Ovary (tissue), 9 donors: Measurements from ENCODE around the gene SWSAP1. TPM values are rescaled to one million over a fixed set of nuclear protein-coding genes. Genes with fewer than 3 reads are reported as not detected.

Experiments used
- DNase-seq, 5 donors: peaks; one replicate each; pipeline ENCODE4 v3.0.0-alpha.2; 2019 to 2020
- H3K27ac ChIP-seq, 2 donors: fragments of 200-600 bp; one replicate each; pipeline versions ENCODE4 v1.5.1 to v1.8.0; 2019 to 2022
- H3K27me3 ChIP-seq: fragments of 200-600 bp; one replicate; pipeline ENCODE4 v1.8.0; 2022
- H3K36me3 ChIP-seq: fragments of 200-600 bp; sonication (generic); one replicate; pipeline ENCODE4 v1.5.1; 2019
- H3K4me1 ChIP-seq: one replicate; pipeline ENCODE4 v1.8.1; 2013; ENCODE audit warnings: mild to moderate bottlenecking, moderate library complexity; ENCODE audit not compliant: insufficient read depth
- H3K4me3 ChIP-seq: fragments of 200-600 bp; sonication (generic); one replicate; pipeline ENCODE4 v1.5.1; 2017
- H3K9me3 ChIP-seq, 2 donors: fragments of 200-600 bp in 1 of 2; sonication (generic) in 1 of 2; one replicate each; pipeline versions ENCODE4 v1.5.1 to v1.8.1; 2013 to 2019; ENCODE audit warnings: mild to moderate bottlenecking in 1 of 2, moderate library complexity in 1 of 2
- EP300 ChIP-seq: sonication (generic); formaldehyde crosslinking; IDR thresholded peaks from one replicate; pipeline ENCODE4 v1.6.1; 2017; ENCODE audit warnings: antibody characterized with exemption
- POLR2A ChIP-seq: fragments of 450-650 bp; IDR thresholded peaks from one replicate; pipeline ENCODE4 v1.6.1; 2017; ENCODE audit warnings: antibody characterized with exemption, mild to moderate bottlenecking, moderate library complexity
- WGBS, 3 donors: extraction: QIAGEN DNeasy Blood & Tissue Kit in 1 of 3; methylation state at CpG; one replicate each; pipeline versions ENCODE4 v1.1.5 to v1.1.7; 2013 to 2017; 5-methylcytosine and 5-hydroxymethylcytosine counted together
- intact Hi-C, 4 donors: fragments of 100-400 bp; cut with DNase I; formaldehyde crosslinking; loops; one replicate each; pipeline versions ENCODE4 v1.11.0 to v1.15.1; 2022 to 2023
- polyA plus RNA-seq, 2 donors: library from polyadenylated mRNA; stranded (reverse); fragments of 200-250 nt in 1 of 2; fragments of 350-450 nt in 1 of 2; fragmentation: Illumina TruSeq in 1 of 2; extraction: RNeasy Lipid Tissue Mini Kit (QIAGEN cat#74804) in 1 of 2; gene quantifications; one replicate each; pipeline ENCODE4 v1.2.3, GENCODE V29; 2013 to 2014
- total RNA-seq, 7 donors: library from RNA; depleted of rRNA in 2 of 7; stranded (reverse); fragments of >200 nt in 2 of 7; fragmentation: NEBNext Ultra II Directional in 3 of 7; extraction: Animal tissue kit (Norgen Biotek cat#: 25700) in 3 of 7; gene quantifications; one replicate each; pipeline versions ENCODE4 v1.1.0 to v1.2.4, GENCODE V29; 2016 to 2023
- TF ChIP-seq, protein P1 (sequence below), 3 donors: fragments of 450-650 bp in 2 of 3; fragments of 200-600 bp in 1 of 3; IDR thresholded peaks; one replicate each; pipeline versions ENCODE4 v1.5.1 to v1.8.0; 2016 to 2022; ENCODE audit warnings: antibody characterized with exemption in 3 of 3, mild to moderate bottlenecking in 1 of 3
- donor health status: DM: no; HTN: no; CAD: no; lungs with moderate emphysema.
- donor health status: DM: no; HTN: no; CAD: no.
- donor health status: Bipolar disorder and iron deficiency.
- donor health status: DM: yes; HTN: yes; CAD: no.
- donor health status: DM: no; HTN: no; CAD: no.
- donor health status: DM: yes; HTN: yes; CAD: no.

Gene SWSAP1
- total and polyA plus RNA-seq, 9 donors = 0.60 to 3.3 (median 2.4) TPM

DNA sequence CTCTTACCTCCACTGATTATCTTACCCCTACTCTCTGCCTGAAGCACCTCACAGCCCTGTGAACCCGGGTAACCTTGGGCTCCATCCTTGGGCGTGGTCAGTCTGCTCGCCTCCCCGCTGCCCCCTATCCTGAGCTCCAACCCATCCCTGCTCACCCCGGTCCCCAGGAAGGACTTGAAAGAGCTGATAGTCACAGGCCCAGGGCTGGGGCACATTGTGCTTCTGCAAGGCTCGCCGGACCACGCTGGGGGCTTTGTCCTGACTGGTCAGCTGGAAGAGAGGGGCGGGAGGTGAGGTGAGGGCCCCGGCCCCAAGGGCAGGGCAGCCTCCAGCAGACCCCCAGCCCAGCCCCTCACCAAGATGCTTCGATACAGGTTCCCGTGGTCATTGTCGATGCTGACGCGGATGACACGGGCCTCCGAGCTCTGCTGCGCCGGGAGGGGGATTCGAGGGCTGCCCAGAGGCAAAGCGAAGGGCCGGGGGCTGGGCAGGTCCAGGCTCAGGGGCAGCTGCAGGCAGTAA, 22.7 kb downstream of the SWSAP1 start:
- H3K4me3 ChIP-seq = no peak overlapping the region
- H3K27me3 ChIP-seq = no peaks in the 10 kb centered on the region
- H3K36me3 ChIP-seq = no peaks in the 10 kb centered on the region
- H3K9me3 ChIP-seq = no peaks in the 10 kb centered on the region
- H3K4me1 ChIP-seq = no peaks in the 10 kb centered on the region
- intact Hi-C loops = loop anchor here in 1 of 4 donors (10.0 kb wide), 1 partner anchor 102 kb away; the partner anchor contains the start of gene TSPAN16
- no peak for DNase-seq
- no peak overlapping the region for H3K27ac ChIP-seq
- TF ChIP-seq, protein P1, sequence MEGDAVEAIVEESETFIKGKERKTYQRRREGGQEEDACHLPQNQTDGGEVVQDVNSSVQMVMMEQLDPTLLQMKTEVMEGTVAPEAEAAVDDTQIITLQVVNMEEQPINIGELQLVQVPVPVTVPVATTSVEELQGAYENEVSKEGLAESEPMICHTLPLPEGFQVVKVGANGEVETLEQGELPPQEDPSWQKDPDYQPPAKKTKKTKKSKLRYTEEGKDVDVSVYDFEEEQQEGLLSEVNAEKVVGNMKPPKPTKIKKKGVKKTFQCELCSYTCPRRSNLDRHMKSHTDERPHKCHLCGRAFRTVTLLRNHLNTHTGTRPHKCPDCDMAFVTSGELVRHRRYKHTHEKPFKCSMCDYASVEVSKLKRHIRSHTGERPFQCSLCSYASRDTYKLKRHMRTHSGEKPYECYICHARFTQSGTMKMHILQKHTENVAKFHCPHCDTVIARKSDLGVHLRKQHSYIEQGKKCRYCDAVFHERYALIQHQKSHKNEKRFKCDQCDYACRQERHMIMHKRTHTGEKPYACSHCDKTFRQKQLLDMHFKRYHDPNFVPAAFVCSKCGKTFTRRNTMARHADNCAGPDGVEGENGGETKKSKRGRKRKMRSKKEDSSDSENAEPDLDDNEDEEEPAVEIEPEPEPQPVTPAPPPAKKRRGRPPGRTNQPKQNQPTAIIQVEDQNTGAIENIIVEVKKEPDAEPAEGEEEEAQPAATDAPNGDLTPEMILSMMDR (IDR thresholded peaks at IDR 0.05) = no peak
- TF ChIP-seq POLR2A (no peak), EP300 (no peak)
- 82 to 88% (median 83%) methylated on average over 22 of the region's 22 CpGs for WGBS, 3 donors

DNA sequence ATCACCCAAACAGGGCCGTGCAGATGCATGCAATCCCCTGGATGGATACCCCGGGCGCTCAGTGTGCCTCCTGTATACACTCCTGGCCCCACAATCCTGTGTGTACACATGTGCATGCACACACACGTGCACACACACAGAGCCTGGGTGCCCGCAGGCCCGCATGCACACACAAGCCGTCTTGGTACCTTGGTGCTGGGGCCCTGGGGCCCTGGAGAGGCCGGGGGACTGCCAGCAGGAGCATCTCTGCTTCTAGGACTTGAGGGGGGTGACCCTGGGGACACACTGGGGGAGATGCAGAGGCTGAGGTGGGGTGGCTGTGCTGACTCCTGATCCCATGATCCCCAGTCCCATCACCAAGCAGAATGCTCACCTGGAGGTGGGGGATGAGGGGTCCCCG, 25.2 kb downstream of the SWSAP1 start:
- DNase-seq = no peak
- 81 to 91% (median 88%) methylated on average over 9 of the region's 9 CpGs for WGBS, 3 donors
- intact Hi-C loops = loop anchor here in 1 of 4 donors (10.0 kb wide), 1 partner anchor 105 kb away; the partner anchor contains the start of gene TSPAN16
- no peak for TF ChIP-seq POLR2A
- no peak for TF ChIP-seq EP300
- TF ChIP-seq, protein P1 (IDR thresholded peaks at IDR 0.05) = no peak
- H3K4me1 ChIP-seq = no peaks in the 10 kb centered on the region
- no peak overlapping the region for H3K4me3 ChIP-seq
- H3K27ac ChIP-seq = no peak overlapping the region
- no peaks in the 10 kb centered on the region for H3K36me3 ChIP-seq
- no peaks in the 10 kb centered on the region for H3K9me3 ChIP-seq
- no peaks in the 10 kb centered on the region for H3K27me3 ChIP-seq

DNA sequence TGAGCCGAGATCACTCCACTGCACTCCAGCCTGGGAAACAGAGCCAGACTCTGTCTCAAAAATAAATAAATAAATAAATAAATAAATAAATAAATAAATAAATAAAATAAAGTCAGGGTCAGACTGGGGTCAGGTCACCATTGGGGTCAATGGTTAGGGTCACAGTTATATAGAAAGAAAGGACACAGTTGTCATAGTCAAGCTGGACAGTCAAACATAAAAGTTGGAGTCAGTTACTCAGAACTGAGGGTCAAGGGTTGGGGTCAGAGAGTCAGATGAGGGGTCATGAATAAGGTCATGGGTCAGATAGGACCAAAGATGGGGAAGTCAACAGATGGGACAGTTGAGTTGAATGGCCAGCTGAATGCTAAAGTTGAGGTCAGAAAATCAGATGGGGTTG, 26.3 kb downstream of the SWSAP1 start:
- H3K36me3 ChIP-seq = no peaks in the 10 kb centered on the region
- intact Hi-C loops = no loop called here
- H3K9me3 ChIP-seq = no peaks in the 10 kb centered on the region
- peaks cover under 1% of the 10 kb centered on the region for H3K4me1 ChIP-seq
- WGBS, 3 donors = 67 to 91% (median 79%) methylated on average over 1 of the region's 1 CpG
- H3K27ac ChIP-seq = no peak overlapping the region
- no peak for DNase-seq
- TF ChIP-seq EP300 (no peak), POLR2A (no peak)
- TF ChIP-seq, protein P1 (IDR thresholded peaks at IDR 0.05) = no peak
- no peaks in the 10 kb centered on the region for H3K27me3 ChIP-seq
- H3K4me3 ChIP-seq = no peak overlapping the region

DNA sequence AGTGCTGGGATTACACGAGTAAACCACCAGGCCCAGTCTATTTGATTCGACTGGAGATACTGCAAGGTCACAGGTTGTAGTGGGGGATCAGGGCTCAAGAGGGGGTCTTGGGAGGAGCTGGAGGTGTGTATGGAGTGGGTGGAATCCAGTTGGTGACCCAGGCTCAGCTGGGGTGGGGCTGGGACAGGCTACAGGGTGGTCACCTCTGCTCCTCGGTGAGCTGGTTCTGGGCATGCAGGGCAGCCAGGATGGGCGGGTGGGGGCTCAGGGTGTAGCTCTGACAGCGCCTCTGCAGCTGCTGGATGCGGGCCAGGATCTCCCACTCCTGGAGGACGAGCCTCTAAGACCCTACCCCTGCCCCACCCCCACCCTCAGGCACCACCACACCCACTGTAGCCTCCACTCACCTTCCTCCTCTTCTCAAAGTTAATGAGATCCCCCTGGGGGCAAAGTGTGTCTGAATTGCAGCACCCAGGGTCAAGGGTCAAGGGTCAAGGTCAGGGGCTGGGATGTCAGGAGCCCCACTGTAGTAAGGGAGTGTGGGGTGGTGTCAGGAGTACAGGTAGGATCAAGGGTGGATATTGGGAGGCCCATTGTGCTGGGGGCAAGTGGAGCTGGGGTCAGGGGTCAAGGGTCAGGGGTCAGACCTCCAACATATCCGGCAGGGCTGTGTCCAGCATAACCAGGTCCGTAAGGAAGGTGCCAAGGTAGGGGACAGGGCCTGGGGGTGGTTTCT, 27.5 kb downstream of the SWSAP1 start:
- 57 to 65% (median 64%) methylated on average over 9 of the region's 9 CpGs for WGBS, 3 donors
- Histone ChIP-seq H3K9me3 (no peaks in the 10 kb centered on the region), H3K36me3 (no peaks in the 10 kb centered on the region), H3K27me3 (no peaks in the 10 kb centered on the region), H3K4me3 (no peak overlapping the region), H3K4me1 (peaks cover 6% of the 10 kb centered on the region), H3K27ac (no peak overlapping the region)
- no peak for DNase-seq
- TF ChIP-seq, protein P1 (IDR thresholded peaks at IDR 0.05) = no peak
- TF ChIP-seq POLR2A (no peak), EP300 (no peak)
- intact Hi-C loops = no loop called here
